IMR-90 (cell line): ENCODE results near the gene CENPF. TPM values are rescaled to one million over a fixed set of nuclear protein-coding genes. Genes with fewer than 3 reads are reported as not detected.
"Not testable (repeated sequence)": the region's sequence is repeated elsewhere in the genome, so short reads cannot be mapped to it uniquely, and the experiment has no call there.

Experiments used
- ATAC-seq: fragments of 200-7000 bp; cut with Tn5 transposase; 2 replicates; pipeline ENCODE4 v1.9.1; 2020; ENCODE audit warnings: low read depth, mild to moderate bottlenecking, moderate library complexity
- BruUV-seq: library from RNA; stranded (reverse); fragments of 400-500 nt; replicated peaks from 2 replicates; lab custom pipeline; 2021; lab: Mats Ljungman, UMichigan
- CTCF ChIA-PET: fragments of 300-600 bp; formaldehyde crosslinking; extraction: SDS; loops from one replicate; lab custom pipeline; 2021; ENCODE audit warnings: antibody characterized with exemption; lab: Yijun Ruan, JAX
- POLR2A ChIA-PET: fragments of 300-600 bp; sonication (Branson Sonifier 250); formaldehyde crosslinking; loops from one replicate; lab custom pipeline; 2022; ENCODE audit warnings: antibody characterized with exemption; ENCODE audit not compliant: unreplicated experiment; lab: Charles Lee
- DNase-seq: peaks from one replicate; pipeline ENCODE4 v3.0.0; 2013
- H2AFZ ChIP-seq: replicated peaks from 2 replicates; pipeline ENCODE3; 2013; ENCODE audit warnings: low read length, mild to moderate bottlenecking; ENCODE audit not compliant: poor library complexity
- H2AK5ac ChIP-seq: 2 replicates; pipeline ENCODE4 v1.6.1; 2013; ENCODE audit warnings: low read depth, low read length, inconsistent platforms
- H2AK9ac ChIP-seq: replicated peaks from 2 replicates; pipeline ENCODE3; 2013; ENCODE audit warnings: mild to moderate bottlenecking, low read depth, low read length, moderate library complexity; ENCODE audit not compliant: poor library complexity
- H2BK120ac ChIP-seq: 2 replicates; pipeline ENCODE4 v1.6.1; 2013; ENCODE audit warnings: low read depth, low read length, inconsistent platforms
- H2BK15ac ChIP-seq: 3 replicates; pipeline ENCODE4 v1.6.1; 2013; ENCODE audit warnings: low read depth, low read length, inconsistent platforms
- H2BK20ac ChIP-seq: 2 replicates; pipeline ENCODE4 v1.6.1; 2013; ENCODE audit warnings: low read depth, mild to moderate bottlenecking, inconsistent platforms, low read length, moderate library complexity
- H2BK5ac ChIP-seq: 2 replicates; pipeline ENCODE4 v1.6.1; 2013; ENCODE audit warnings: mild to moderate bottlenecking, low read depth, low read length, inconsistent platforms; ENCODE audit not compliant: poor library complexity, severe bottlenecking
- H3K14ac ChIP-seq: replicated peaks from 2 replicates; pipeline ENCODE4 v1.6.1; 2013; ENCODE audit warnings: low read depth, low read length, inconsistent platforms
- H3K18ac ChIP-seq: 2 replicates; pipeline ENCODE4 v1.6.1; 2013; ENCODE audit warnings: low read depth, low read length, control low read depth
- H3K23ac ChIP-seq: 2 replicates; pipeline ENCODE4 v1.6.1; 2013; ENCODE audit warnings: low read depth, low read length, inconsistent platforms
- H3K27ac ChIP-seq: 2 replicates; pipeline ENCODE4 v1.5.1; 2013; ENCODE audit warnings: mild to moderate bottlenecking, control low read depth, low read length; ENCODE audit not compliant: insufficient read depth
- H3K27me3 ChIP-seq: 2 replicates; pipeline ENCODE4 v1.6.1; 2013; ENCODE audit warnings: low read length; ENCODE audit not compliant: control insufficient read depth, insufficient read depth
- H3K36me3 ChIP-seq: 2 replicates; pipeline ENCODE4 v1.6.1; 2013; ENCODE audit warnings: low read length, mixed read lengths; ENCODE audit not compliant: control insufficient read depth, insufficient read depth
- H3K4ac ChIP-seq: 2 replicates; pipeline ENCODE4 v1.6.1; 2013; ENCODE audit warnings: low read depth, low read length, inconsistent platforms
- H3K4me1 ChIP-seq: 2 replicates; pipeline ENCODE4 v1.6.1; 2013; ENCODE audit warnings: low read length, mixed read lengths; ENCODE audit not compliant: control insufficient read depth, insufficient read depth
- H3K4me2 ChIP-seq: 2 replicates; pipeline ENCODE4 v1.6.1; 2013; ENCODE audit warnings: low read depth, mild to moderate bottlenecking, control low read depth, low read length, moderate library complexity
- H3K4me3 ChIP-seq: 2 replicates; pipeline ENCODE4 v1.5.1; 2013; ENCODE audit warnings: low read depth, mild to moderate bottlenecking, control low read depth, low read length, moderate library complexity; ENCODE audit not compliant: insufficient read depth
- H3K56ac ChIP-seq: 2 replicates; pipeline ENCODE4 v1.6.1; 2013; ENCODE audit warnings: low read length, inconsistent platforms; ENCODE audit not compliant: insufficient read depth; ENCODE audit errors: extremely low read depth
- H3K79me1 ChIP-seq, 2 experiments: 2 replicates each; pipeline ENCODE4 v1.6.1; 2013; ENCODE audit warnings: low read length in 2 of 2, inconsistent platforms in 1 of 2, low read depth in 1 of 2
- H3K9ac ChIP-seq: 2 replicates; pipeline ENCODE4 v1.6.1; 2013; ENCODE audit warnings: low read depth, low read length, control low read depth
- H3K9me1 ChIP-seq: 2 replicates; pipeline ENCODE4 v1.6.1; 2013; ENCODE audit warnings: low read length, inconsistent platforms; ENCODE audit not compliant: insufficient read depth
- H3K9me3 ChIP-seq: 2 replicates; pipeline ENCODE4 v1.6.1; 2013; ENCODE audit warnings: low read length; ENCODE audit not compliant: control insufficient read depth, insufficient read depth
- H4K20me1 ChIP-seq: 2 replicates; pipeline ENCODE4 v1.6.1; 2013; ENCODE audit warnings: low read length, inconsistent platforms; ENCODE audit not compliant: insufficient read depth
- H4K5ac ChIP-seq: 2 replicates; pipeline ENCODE4 v1.6.1; 2013; ENCODE audit warnings: mild to moderate bottlenecking, low read depth, low read length, control low read depth
- H4K8ac ChIP-seq, 2 experiments: 2 replicates each; pipeline ENCODE4 v1.6.1; 2013; ENCODE audit warnings: low read depth in 2 of 2, low read length in 2 of 2, control low read depth in 1 of 2, inconsistent platforms in 1 of 2
- H4K91ac ChIP-seq: 2 replicates; pipeline ENCODE4 v1.6.1; 2013; ENCODE audit warnings: low read depth, low read length, inconsistent platforms; ENCODE audit not compliant: insufficient read depth
- WGBS, 2 experiments: methylation state at CpG; one replicate each; pipeline versions ENCODE4 v1.1.5 to v1.1.7; 2013; ENCODE audit warnings: missing lambda C conversion rate in 2 of 2; ENCODE audit not compliant: insufficient read length in 1 of 2; ENCODE audit errors: extremely low coverage in 2 of 2; 5-methylcytosine and 5-hydroxymethylcytosine counted together
- dilution Hi-C: fragments of 300-500 bp; cut with HindIII; formaldehyde crosslinking; loops from one replicate; pipeline ENCODE4 v1.14.3; 2018; ENCODE audit warnings: low sequenced_read_pairs; ENCODE audit not compliant: unreplicated experiment
- in situ Hi-C: fragments of 300-500 bp; cut with MboI; formaldehyde crosslinking; loops from 3 replicates; pipeline ENCODE4 v1.14.3; 2019; ENCODE audit warnings: low sequenced_read_pairs, inconsistent platforms, mixed read lengths
- intact Hi-C: fragments of 100-400 bp; cut with micrococcal nuclease; formaldehyde crosslinking; loops from 2 replicates; pipeline ENCODE4 v1.10.0; 2022
- polyA plus RNA-seq, 3 experiments: library from polyadenylated mRNA; depleted of rRNA; stranded (reverse); fragments of >200 nt; gene quantifications; 2 replicates each; pipeline ENCODE4 v1.2.3, GENCODE V29; 2012; ENCODE audit warnings: low replicate concordance in 1 of 3
- total RNA-seq: library from RNA; depleted of rRNA; stranded (reverse); fragments of >200 nt; gene quantifications from 2 replicates; pipeline ENCODE4 v1.2.3, GENCODE V29; 2012

Gene CENPF
- total and polyA plus RNA-seq, 2 of the 4 experiments (the other 2 are of a cell fraction): 20.9 to 51.8 TPM

DNA sequence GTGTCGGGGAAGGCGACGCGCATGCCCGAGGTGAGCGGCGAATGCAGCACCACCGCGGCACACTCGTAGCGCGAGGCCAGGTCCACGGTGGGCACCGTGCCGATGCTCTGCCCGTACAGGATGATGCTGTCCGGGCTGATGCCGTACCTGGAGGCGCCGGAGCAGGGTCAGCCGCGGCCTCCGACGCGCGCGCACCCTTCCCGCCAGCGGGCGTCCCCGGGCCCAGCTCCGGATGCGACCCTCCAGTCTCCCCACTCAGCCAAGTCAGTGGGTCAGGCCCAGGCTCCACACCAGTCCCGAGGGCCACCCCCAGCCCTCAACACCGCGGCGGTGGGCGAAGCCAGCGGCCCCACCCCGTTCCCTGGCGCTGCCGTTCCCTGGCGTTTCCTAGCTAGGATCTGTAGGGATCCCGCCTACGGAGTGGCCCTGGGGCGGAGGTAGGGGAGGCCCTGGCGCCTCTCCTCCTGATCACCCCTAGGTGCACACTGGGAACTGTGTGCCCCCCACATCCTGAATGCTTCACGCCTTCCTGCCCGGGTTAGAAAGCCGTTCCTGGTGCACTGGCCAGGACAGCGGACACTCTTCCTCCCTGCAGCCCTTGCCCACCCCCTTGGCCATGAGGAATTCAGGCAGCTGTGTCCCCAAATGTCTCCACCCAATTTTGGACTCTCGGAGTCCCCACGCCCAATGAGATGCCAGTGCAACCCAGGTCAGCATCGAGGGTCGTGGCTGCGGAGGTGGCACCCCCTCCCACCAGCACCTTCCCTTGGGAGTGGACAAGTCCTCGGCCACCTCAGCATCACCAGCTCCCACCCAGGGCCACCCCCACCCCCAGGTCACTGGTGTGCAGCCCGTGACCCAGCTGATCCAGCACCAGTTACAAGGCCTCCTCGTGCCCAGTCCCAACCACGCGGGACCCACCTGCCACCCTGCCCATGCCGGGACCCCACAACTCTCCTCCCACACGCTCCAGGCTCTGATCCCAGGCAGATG, 3.2 kb downstream of the CENPF start:
- in situ Hi-C loops, H2BK20ac ChIP-seq, H3K9ac ChIP-seq, H3K27ac ChIP-seq, DNase-seq, BruUV-seq, H3K23ac ChIP-seq, H3K56ac ChIP-seq, H3K4me1 ChIP-seq, H2AK5ac ChIP-seq, H3K36me3 ChIP-seq, POLR2A ChIA-PET, H2AK9ac ChIP-seq, dilution Hi-C loops, H2AFZ ChIP-seq, H3K4me2 ChIP-seq, H4K8ac ChIP-seq, H3K9me3 ChIP-seq, H3K14ac ChIP-seq, H3K4ac ChIP-seq, H2BK120ac ChIP-seq, H2BK5ac ChIP-seq, ATAC-seq, H3K4me3 ChIP-seq, H2BK15ac ChIP-seq, intact Hi-C loops, H4K91ac ChIP-seq, H3K9me1 ChIP-seq, H4K5ac ChIP-seq, H4K20me1 ChIP-seq, H3K18ac ChIP-seq, H3K27me3 ChIP-seq: not testable (repeated sequence)
- CTCF ChIA-PET: interaction anchor here (0.6 kb wide), 1 partner anchor 1203 kb away, joined by 4 read pairs; no protein-coding TSS in a partner anchor
- peaks cover 5 to 17% of the 10 kb centered on the region in 2 experiments for H3K79me1 ChIP-seq
- WGBS, 2 experiments: 96% methylated on average over 9 of the region's 63 CpGs; no CpG with 5 or more reads in 1 of the 2 experiments

DNA sequence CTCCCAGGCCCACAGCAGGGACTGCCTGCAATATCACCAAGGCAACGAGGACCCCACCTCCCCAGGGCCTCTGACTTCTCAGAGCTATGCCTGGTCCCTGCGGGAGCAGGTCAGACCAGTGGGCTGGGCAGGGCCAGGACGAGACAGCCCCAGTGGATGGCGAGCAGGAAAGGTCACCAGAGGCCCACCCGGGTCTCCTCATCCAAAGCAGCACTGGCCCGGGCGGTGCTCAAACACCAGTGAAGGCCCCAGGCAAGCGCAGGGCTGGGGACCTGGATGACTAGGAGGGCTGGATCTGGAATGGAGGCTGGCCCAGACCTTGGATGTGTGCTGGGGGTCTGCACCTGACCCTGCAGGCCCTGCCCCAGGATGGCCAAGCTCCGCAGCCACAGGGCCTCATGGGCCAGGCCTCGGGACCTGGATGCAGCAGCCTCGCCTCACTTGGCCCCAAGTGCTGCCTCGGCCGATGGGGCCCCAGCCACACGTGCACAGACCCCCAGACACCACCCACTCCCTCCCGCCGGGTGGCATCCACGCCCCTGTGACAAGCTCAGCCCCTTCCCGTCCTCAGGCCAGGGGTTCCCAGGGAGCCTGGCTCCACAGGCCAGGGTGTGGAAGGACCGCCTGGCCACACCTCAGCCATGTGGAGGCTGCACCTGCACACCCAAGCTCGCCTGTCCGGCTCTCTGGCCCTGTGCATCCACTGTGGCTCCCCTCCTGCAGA, 4.7 kb downstream of the CENPF start:
- BruUV-seq, H4K5ac ChIP-seq, H2AK5ac ChIP-seq, H3K9me1 ChIP-seq, H4K8ac ChIP-seq, CTCF ChIA-PET, H3K27me3 ChIP-seq, H3K4me1 ChIP-seq, intact Hi-C loops, H2AK9ac ChIP-seq, H3K18ac ChIP-seq, H2BK5ac ChIP-seq, H3K4me3 ChIP-seq, POLR2A ChIA-PET, H3K9ac ChIP-seq, H3K23ac ChIP-seq, ATAC-seq, H3K56ac ChIP-seq, H3K27ac ChIP-seq, H3K14ac ChIP-seq, in situ Hi-C loops, H3K36me3 ChIP-seq, H3K4ac ChIP-seq, H3K4me2 ChIP-seq, H4K91ac ChIP-seq, H3K9me3 ChIP-seq, H2BK120ac ChIP-seq, H2BK15ac ChIP-seq, H2BK20ac ChIP-seq, DNase-seq, dilution Hi-C loops, H2AFZ ChIP-seq, H4K20me1 ChIP-seq: not testable (repeated sequence)
- WGBS, 2 experiments: 100% methylated on average over 5 of the region's 21 CpGs; no CpG with 5 or more reads in 1 of the 2 experiments
- peaks cover 8 to 24% of the 10 kb centered on the region in 2 experiments for H3K79me1 ChIP-seq
